ENCODE data around the gene PAK4.

DNA sequence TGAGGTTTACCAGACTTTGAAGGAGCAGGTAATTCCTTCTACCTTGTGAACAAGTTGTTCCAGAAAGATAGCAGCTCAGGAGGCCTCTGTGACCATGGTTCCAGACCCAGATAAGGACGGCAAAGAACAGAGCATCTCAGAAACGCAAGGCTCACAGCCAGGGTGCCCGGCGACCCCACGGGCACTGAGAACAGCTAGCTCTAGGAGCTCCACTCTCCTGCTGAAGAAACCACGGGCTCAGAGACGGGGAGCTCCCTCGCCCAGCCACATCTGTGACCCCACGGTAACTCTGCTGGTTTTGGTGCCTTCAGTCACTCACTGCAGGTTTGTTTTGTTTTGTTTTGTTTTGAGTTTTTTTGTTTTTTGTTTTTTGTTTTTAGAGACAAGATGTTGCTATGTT lies 55.2 kb downstream of the PAK4 start:
- TF ChIP-seq POLR2A (IDR thresholded peaks at IDR 0.05; ENCODE audit: low read length) = no peak
- no peak for TF ChIP-seq GATA1 (IDR thresholded peaks at IDR 0.05; ENCODE audit: low read depth, low read length)
